Measurements from ENCODE around the gene UQCRQ.

Gene UQCRQ

DNA sequence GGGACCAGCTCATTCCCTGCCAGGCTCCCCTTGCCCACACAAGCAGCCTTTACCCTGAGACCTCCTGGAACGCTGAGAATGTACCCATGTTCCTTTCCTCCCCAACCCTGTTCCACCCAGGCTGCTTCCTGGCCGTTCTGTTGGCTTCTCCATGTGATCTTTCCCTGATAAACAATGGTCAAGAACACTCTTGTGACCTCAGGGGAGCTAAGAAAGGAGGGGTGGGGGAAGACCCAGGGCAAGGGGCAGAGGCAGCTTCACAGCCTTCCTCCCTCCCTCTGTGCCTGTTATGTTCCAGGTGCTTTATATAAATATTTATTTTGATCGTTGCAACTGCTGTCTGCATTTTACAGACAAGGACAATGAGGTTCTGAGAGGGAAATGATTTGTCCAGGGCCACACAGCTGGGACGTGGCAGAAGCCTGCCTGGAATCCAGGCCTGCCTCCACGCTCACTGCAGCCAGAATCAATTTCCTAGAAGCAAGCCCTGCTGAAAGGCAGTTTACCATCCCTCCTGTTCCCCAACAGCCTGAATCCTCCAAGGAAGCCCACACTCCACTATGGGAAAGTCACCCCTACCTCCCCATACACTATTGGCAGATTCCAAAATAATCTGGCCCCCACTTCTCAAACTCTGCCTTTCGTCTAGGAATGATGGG lies 39.9 kb upstream of the UQCRQ start:
- in situ Hi-C loops (cut with HindIII; ENCODE audit: low pct_unique_long_range_greater_than_20kb, low sequenced_read_pairs), result no loop called here
- TF ChIP-seq JUND (IDR thresholded peaks at IDR 0.05; ENCODE audit: low read depth), result no peak
- DNase-seq (ENCODE audit: low read depth in 1 of 2, low spot score in 1 of 2), result no peak

DNA sequence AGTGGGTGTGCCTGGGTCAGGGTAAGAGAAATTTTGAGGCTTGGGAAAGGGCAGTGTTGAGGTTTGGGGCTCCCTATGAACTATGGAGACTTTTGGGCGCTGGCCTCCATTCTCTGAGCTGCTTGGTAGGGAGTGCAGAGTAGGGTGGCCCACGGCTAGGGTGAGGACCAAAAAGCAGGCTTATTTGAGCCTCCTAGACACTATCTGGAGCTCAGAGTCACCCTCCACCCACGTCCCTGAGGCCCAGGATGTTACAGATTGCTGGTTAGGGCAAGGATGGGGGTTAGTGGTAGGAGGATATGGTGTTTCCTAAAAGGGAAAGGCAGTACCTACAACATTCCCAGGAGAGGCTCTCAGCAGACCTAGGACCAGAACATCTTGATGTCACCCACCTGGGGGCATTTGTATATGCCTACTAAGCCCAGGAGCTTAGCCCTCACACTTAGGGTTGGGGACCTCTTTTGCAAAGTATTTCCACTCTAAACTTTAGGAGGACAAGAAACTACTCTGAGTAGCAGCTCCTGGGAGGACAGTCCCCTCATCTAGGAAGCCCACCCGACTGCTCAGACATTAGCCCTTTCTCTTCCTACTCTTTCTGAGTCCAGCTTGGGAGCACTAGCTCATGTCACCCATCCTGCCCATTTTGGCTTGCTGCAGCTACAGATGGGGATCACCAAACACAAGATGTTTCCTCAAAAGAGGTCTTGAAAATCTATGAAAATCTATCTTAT lies 38.3 kb upstream of the UQCRQ start:
- no peak for DNase-seq (ENCODE audit: low read depth in 1 of 2, low spot score in 1 of 2)
- TF ChIP-seq JUND (IDR thresholded peaks at IDR 0.05; ENCODE audit: low read depth), result no peak
- in situ Hi-C loops (cut with HindIII; ENCODE audit: low pct_unique_long_range_greater_than_20kb, low sequenced_read_pairs), result no loop called here

- no peak for TF ChIP-seq JUND (IDR thresholded peaks at IDR 0.05; ENCODE audit: low read depth)
- in situ Hi-C loops (cut with HindIII; ENCODE audit: low pct_unique_long_range_greater_than_20kb, low sequenced_read_pairs), result no loop called here
- no peak for DNase-seq (ENCODE audit: low read depth in 1 of 2, low spot score in 1 of 2)
Observed at GRCh38 chr5:132828846-132829494, 37.5 kb upstream of the UQCRQ start.

- in situ Hi-C loops (cut with HindIII; ENCODE audit: low pct_unique_long_range_greater_than_20kb, low sequenced_read_pairs), result no loop called here
- DNase-seq (ENCODE audit: low read depth in 1 of 2, low spot score in 1 of 2), result peak; percentile 82 to 98
- TF ChIP-seq JUND (IDR thresholded peaks at IDR 0.05; ENCODE audit: low read depth), result no peak
Observed at GRCh38 chr5:132829742-132830435, 36.6 kb upstream of the UQCRQ start.

GRCh38 chr5:132830436-132831094 lies 35.9 kb upstream of the UQCRQ start, which contains the start of gene SHROOM1:
Gene SHROOM1, minus strand, starts transcription at chr5:132830647. Its CDS starts 4,507 bp downstream, at chr5:132826140.
- peak; percentile 69 to 73 for DNase-seq (ENCODE audit: low read depth in 1 of 2, low spot score in 1 of 2)
- in situ Hi-C loops (cut with HindIII; ENCODE audit: low pct_unique_long_range_greater_than_20kb, low sequenced_read_pairs), result no loop called here
- TF ChIP-seq JUND (IDR thresholded peaks at IDR 0.05; ENCODE audit: low read depth), result no peak

- TF ChIP-seq JUND (IDR thresholded peaks at IDR 0.05; ENCODE audit: low read depth), result no peak
- DNase-seq (ENCODE audit: low read depth in 1 of 2, low spot score in 1 of 2), result no peak
- in situ Hi-C loops (cut with HindIII; ENCODE audit: low pct_unique_long_range_greater_than_20kb, low sequenced_read_pairs), result no loop called here
Observed at GRCh38 chr5:132831095-132831860, 35.2 kb upstream of the UQCRQ start.

- in situ Hi-C loops (cut with HindIII; ENCODE audit: low pct_unique_long_range_greater_than_20kb, low sequenced_read_pairs), result no loop called here
- no peak for DNase-seq (ENCODE audit: low read depth in 1 of 2, low spot score in 1 of 2)
- TF ChIP-seq JUND (IDR thresholded peaks at IDR 0.05; ENCODE audit: low read depth), result no peak
Observed at GRCh38 chr5:132832612-132833011, 33.8 kb upstream of the UQCRQ start.

DNA sequence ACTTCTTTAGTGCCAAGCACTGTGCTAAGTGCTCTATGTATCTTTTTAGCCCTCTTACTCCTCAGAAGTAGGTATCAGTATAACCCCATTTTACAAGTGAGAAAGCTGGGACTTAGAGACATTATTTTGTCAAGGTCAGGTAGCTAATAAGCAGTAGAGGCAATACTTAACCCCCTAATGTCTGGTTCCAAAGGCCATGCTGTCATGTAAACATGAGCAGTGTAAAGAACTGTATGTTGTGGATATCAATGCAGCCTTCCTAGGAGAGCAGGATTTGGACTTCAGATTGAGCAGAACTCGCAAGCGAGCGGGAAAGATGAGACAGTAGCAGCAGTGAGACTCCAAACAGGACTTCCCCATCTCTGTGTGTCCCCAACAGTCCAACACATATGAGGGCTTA lies 32.4 kb upstream of the UQCRQ start:
- no peak for TF ChIP-seq JUND (IDR thresholded peaks at IDR 0.05; ENCODE audit: low read depth)
- in situ Hi-C loops (cut with HindIII; ENCODE audit: low pct_unique_long_range_greater_than_20kb, low sequenced_read_pairs), result no loop called here
- no peak for DNase-seq (ENCODE audit: low read depth in 1 of 2, low spot score in 1 of 2)

GRCh38 chr5:132836852-132837251 lies 29.6 kb upstream of the UQCRQ start:
- DNase-seq (ENCODE audit: low read depth in 1 of 2, low spot score in 1 of 2), result no peak
- in situ Hi-C loops (cut with HindIII; ENCODE audit: low pct_unique_long_range_greater_than_20kb, low sequenced_read_pairs), result no loop called here
- no peak for TF ChIP-seq JUND (IDR thresholded peaks at IDR 0.05; ENCODE audit: low read depth)

DNA sequence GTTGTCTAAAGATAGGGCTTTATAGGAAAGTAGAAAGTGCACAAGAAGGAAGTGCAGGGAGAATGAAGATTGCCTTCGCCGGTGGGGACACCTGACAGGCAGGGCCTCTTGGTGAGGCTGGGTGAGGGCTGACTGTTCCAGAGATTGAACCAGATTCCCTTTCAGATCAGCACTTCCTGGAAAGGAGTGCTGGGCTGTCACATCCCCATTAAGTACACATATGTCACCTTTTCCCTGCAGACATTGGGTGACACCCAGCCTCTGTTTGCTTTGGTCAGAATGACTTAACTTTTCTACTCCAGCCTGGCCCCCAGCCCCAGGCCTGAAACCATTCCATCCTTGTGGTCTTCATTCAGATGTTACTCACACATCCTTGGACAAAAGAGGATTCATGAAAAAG lies 28.6 kb upstream of the UQCRQ start:
- TF ChIP-seq JUND (IDR thresholded peaks at IDR 0.05; ENCODE audit: low read depth), result no peak
- peak in 1 of 2 experiments; percentile 51 for DNase-seq (ENCODE audit: low read depth in 1 of 2, low spot score in 1 of 2)
- in situ Hi-C loops (cut with HindIII; ENCODE audit: low pct_unique_long_range_greater_than_20kb, low sequenced_read_pairs), result no loop called here

DNA sequence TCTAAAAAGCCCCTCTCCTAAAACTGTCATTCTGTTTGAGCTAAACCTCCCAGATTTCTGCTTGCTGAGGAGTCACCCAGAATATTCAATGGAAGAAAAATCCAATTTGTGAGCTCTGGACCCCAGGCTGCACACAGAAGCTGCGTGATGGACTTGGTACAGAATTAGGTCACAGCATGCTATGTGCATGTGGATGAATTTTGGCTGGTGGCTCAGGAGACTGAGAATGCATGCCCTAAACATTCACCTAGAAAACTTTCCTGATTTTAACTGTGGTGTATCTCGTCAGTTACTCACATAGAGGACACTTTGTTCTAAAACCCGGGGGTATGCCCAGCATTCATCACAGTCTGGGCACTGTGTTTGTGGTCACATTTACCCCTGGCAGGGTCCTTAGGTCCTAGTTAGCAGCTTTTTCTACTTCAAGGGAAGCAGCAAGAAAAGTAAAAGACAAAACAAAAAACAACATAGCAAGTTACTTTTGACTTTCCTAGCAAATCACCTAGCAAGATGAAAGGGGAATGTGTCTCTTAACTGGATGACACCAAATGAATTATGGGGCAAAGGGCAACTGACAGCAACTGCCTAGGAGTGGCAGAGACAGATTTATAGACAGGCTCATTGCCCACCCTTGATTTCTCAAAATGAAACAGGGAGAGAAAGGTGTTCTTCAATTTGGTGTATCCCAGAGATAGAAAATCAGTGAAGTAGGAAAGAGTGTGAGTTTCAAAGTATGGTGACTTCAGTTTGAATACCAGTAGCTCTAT lies 27.7 kb upstream of the UQCRQ start:
- TF ChIP-seq JUND (IDR thresholded peaks at IDR 0.05; ENCODE audit: low read depth), result no peak
- DNase-seq (ENCODE audit: low read depth in 1 of 2, low spot score in 1 of 2), result no peak
- in situ Hi-C loops (cut with HindIII; ENCODE audit: low pct_unique_long_range_greater_than_20kb, low sequenced_read_pairs), result no loop called here
